ENCODE measurements around the gene PPP1R1B. TPM values are rescaled to one million over a fixed set of nuclear protein-coding genes. Genes with fewer than 3 reads are reported as not detected.
A peak's percentile ranks its signal among the peaks of the same experiment; 100 is the strongest.

PPP1R1B gene
- total and polyA plus RNA-seq, 9 of the 15 experiments (the other 6 are each of a cell fraction or from before 2014, with no cell fraction given): 0.07 to 0.18 (median 0.10) TPM; not detected in 4

GRCh38 chr17:39623356-39623950 lies 3.3 kb upstream of the PPP1R1B start:
- Histone ChIP-seq H3K9me3 (replicated peaks; ENCODE audit: control insufficient read depth, insufficient read depth, low read depth, low read length) (no peaks in the 10 kb centered on the region), H3K9me1 (ENCODE audit: control insufficient read depth, insufficient read depth, low read length) (no peaks in the 10 kb centered on the region), H3K79me2 (ENCODE audit: control insufficient read depth, insufficient read depth, low read length) (no peaks in the 10 kb centered on the region), H2AFZ (ENCODE audit: low read depth, low read length) (peak overlapping the region; percentile 14; the same call in 1 of the 2 replicates), H3K9ac (ENCODE audit: insufficient read depth in 1 of 2, low read depth in 2 of 2, low read length in 2 of 2) (0 out of 4 replicates have a peak overlapping the region, but pooled peaks of 1 of the 2 experiments have one; percentile 65), H3K4me2 (ENCODE audit: insufficient read depth, low read length) (no peak overlapping the region), H3K36me3 (ENCODE audit: control insufficient read depth, insufficient read depth, low read length) (no peaks in the 10 kb centered on the region), H3K27ac (ENCODE audit: extremely low read depth, low read depth, low read length) (no peak overlapping the region), H4K20me1 (replicated peaks; ENCODE audit: control insufficient read depth, insufficient read depth, low read length) (no peaks in the 10 kb centered on the region), H3K4me3 (no peak overlapping the region), H3K4me1 (replicated peaks in 1 of 2; ENCODE audit: control insufficient read depth in 2 of 2, insufficient read depth in 2 of 2, low read length in 2 of 2) (peaks cover 3 to 43% of the 10 kb centered on the region in 2 experiments; a peak in 2 of 5 replicates), H3K27me3 (ENCODE audit: control insufficient read depth in 2 of 2, insufficient read depth in 2 of 2, low read length in 2 of 2) (peaks cover 0 to 25% of the 10 kb centered on the region in 2 experiments; a peak in 2 of 5 replicates)
- POLR2A ChIA-PET: interaction anchor here (0.6 to 1.9 kb wide), 6 partner anchors 11 to 345 kb away, joined by 3 to 6 read pairs (median 4); partner anchors contain the start of genes PNMT and STARD3
- CTCF ChIA-PET (ENCODE audit: low intra/inter-chr PET ratio): interaction anchor here (0.6 to 5.2 kb wide), 9 partner anchors 11 to 578 kb away, joined by 3 to 131 read pairs (median 5); partner anchors contain the start of gene PNMT
- peak; percentile 82 for FAIRE-seq
- peak; percentile 81 for ATAC-seq
- in situ Hi-C loops (cut with MboI) (loop anchor here (5.0 kb wide), 2 partner anchors 49 to 134 kb away; no protein-coding TSS in a partner anchor), intact Hi-C loops (cut with micrococcal nuclease) (loop anchor here (1.0 to 2.0 kb wide), 2 partner anchors 75 to 239 kb away; no protein-coding TSS in a partner anchor)
- 2% methylated on average over 15 of the region's 16 CpGs for WGBS (ENCODE audit: insufficient coverage, low coverage, missing lambda C conversion rate)
- BruUV-seq (replicated peaks): no TSS peak
- peak; percentile 70 to 84 (median 75) for DNase-seq (ENCODE audit: extremely low read depth in 1 of 4, low spot score in 3 of 4)
- no peak for TF ChIP-seq HNRNPLL (IDR thresholded peaks at IDR 0.05; ENCODE audit: low read depth, low read length, poor library complexity, severe bottlenecking)
- no peak for TF ChIP-seq FOXK2 (conservative IDR thresholded peaks at IDR 0.05 in 1 of 2, IDR thresholded peaks at IDR 0.05 in 1 of 2; ENCODE audit: low read depth in 2 of 2)
- no peak for TF ChIP-seq ZNF282 (CRISPR knock-in tag; IDR thresholded peaks at IDR 0.05)
- TF ChIP-seq EWSR1 (IDR thresholded peaks at IDR 0.05; ENCODE audit: borderline replicate concordance, low read depth, partially characterized antibody): no peak
- TF ChIP-seq NKRF (IDR thresholded peaks at IDR 0.05; ENCODE audit: borderline replicate concordance): no peak
- TF ChIP-seq CBFA2T3 (IDR thresholded peaks at IDR 0.05): no peak
- TF ChIP-seq TRIM28 (IDR thresholded peaks at IDR 0.05): no peak
- no peak for TF ChIP-seq MTA2 (IDR thresholded peaks at IDR 0.05; ENCODE audit: low read depth)
- 0 out of 4 replicates have a peak, but pooled peaks of 1 of the 2 experiments have one; percentile 31 for TF ChIP-seq MAZ (CRISPR knock-in tag; conservative IDR thresholded peaks at IDR 0.05 in 1 of 2, IDR thresholded peaks at IDR 0.05 in 1 of 2)
- no peak for TF ChIP-seq PHF8 (IDR thresholded peaks at IDR 0.05; ENCODE audit: borderline replicate concordance, low read length)
- no peak for TF ChIP-seq RFX1 (IDR thresholded peaks at IDR 0.05)
- TF ChIP-seq, protein P1, sequence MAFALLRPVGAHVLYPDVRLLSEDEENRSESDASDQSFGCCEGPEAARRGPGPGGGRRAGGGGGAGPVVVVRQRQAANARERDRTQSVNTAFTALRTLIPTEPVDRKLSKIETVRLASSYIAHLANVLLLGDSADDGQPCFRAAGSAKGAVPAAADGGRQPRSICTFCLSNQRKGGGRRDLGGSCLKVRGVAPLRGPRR (CRISPR knock-in tag; IDR thresholded peaks at IDR 0.05): no peak
- TF ChIP-seq, protein P2, sequence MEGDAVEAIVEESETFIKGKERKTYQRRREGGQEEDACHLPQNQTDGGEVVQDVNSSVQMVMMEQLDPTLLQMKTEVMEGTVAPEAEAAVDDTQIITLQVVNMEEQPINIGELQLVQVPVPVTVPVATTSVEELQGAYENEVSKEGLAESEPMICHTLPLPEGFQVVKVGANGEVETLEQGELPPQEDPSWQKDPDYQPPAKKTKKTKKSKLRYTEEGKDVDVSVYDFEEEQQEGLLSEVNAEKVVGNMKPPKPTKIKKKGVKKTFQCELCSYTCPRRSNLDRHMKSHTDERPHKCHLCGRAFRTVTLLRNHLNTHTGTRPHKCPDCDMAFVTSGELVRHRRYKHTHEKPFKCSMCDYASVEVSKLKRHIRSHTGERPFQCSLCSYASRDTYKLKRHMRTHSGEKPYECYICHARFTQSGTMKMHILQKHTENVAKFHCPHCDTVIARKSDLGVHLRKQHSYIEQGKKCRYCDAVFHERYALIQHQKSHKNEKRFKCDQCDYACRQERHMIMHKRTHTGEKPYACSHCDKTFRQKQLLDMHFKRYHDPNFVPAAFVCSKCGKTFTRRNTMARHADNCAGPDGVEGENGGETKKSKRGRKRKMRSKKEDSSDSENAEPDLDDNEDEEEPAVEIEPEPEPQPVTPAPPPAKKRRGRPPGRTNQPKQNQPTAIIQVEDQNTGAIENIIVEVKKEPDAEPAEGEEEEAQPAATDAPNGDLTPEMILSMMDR (IDR thresholded peaks at IDR 0.05 in 2 of 3, conservative IDR thresholded peaks at IDR 0.05 in 1 of 3; ENCODE audit: insufficient read depth in 2 of 3, low read depth in 1 of 3, low read length in 3 of 3): peak; percentile 84 to 93 (median 91)
- TF ChIP-seq MAFF (IDR thresholded peaks at IDR 0.05; ENCODE audit: low read length): no peak
- peak; percentile 71; the same call in 1 of the 2 replicates for TF ChIP-seq POLR2G (IDR thresholded peaks at IDR 0.05; ENCODE audit: low read depth, low read length)
